Measurements from ENCODE around the gene NPNT.

- TF ChIP-seq TAF1 (IDR thresholded peaks at IDR 0.05; ENCODE audit: borderline replicate concordance, insufficient read depth, low read length), result no peak
- TF ChIP-seq, protein P1, sequence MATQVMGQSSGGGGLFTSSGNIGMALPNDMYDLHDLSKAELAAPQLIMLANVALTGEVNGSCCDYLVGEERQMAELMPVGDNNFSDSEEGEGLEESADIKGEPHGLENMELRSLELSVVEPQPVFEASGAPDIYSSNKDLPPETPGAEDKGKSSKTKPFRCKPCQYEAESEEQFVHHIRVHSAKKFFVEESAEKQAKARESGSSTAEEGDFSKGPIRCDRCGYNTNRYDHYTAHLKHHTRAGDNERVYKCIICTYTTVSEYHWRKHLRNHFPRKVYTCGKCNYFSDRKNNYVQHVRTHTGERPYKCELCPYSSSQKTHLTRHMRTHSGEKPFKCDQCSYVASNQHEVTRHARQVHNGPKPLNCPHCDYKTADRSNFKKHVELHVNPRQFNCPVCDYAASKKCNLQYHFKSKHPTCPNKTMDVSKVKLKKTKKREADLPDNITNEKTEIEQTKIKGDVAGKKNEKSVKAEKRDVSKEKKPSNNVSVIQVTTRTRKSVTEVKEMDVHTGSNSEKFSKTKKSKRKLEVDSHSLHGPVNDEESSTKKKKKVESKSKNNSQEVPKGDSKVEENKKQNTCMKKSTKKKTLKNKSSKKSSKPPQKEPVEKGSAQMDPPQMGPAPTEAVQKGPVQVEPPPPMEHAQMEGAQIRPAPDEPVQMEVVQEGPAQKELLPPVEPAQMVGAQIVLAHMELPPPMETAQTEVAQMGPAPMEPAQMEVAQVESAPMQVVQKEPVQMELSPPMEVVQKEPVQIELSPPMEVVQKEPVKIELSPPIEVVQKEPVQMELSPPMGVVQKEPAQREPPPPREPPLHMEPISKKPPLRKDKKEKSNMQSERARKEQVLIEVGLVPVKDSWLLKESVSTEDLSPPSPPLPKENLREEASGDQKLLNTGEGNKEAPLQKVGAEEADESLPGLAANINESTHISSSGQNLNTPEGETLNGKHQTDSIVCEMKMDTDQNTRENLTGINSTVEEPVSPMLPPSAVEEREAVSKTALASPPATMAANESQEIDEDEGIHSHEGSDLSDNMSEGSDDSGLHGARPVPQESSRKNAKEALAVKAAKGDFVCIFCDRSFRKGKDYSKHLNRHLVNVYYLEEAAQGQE (IDR thresholded peaks at IDR 0.05; ENCODE audit: insufficient read depth in 1 of 2, low read depth in 2 of 2, low read length in 2 of 2), result no peak
- no peak for TF ChIP-seq POLR2AphosphoS5 (IDR thresholded peaks at IDR 0.05; ENCODE audit: low read depth, low read length)
Measured at GRCh38 chr4:105970371-105970770, 75.1 kb downstream of the NPNT start.
